HCT116 (cell line): Measurements from ENCODE around the gene ISOC1. TPM values are rescaled to one million over a fixed set of nuclear protein-coding genes. Genes with fewer than 3 reads are reported as not detected.

ENCODE experiments used
- ATAC-seq: fragments of 200-7000 bp; cut with Tn5 transposase; 2 replicates; pipeline ENCODE4 v1.9.1; 2020; ENCODE audit warnings: mild to moderate bottlenecking, moderate library complexity
- BruUV-seq: library from RNA; stranded (reverse); fragments of 400-500 nt; replicated peaks from 2 replicates; lab custom pipeline; 2021; lab: Mats Ljungman, UMichigan
- CTCF ChIA-PET: fragments of 300-600 bp; sonication (Branson Sonifier 250); formaldehyde crosslinking; loops from one replicate; lab custom pipeline; 2021; ENCODE audit warnings: antibody characterized with exemption; lab: Charles Lee
- POLR2A ChIA-PET: fragments of 300-600, 350-600 bp; sonication (Branson Sonifier 250); formaldehyde crosslinking; loops from one replicate; lab custom pipeline; 2021; ENCODE audit warnings: antibody characterized with exemption; lab: Charles Lee
- RAD21 ChIA-PET, 2 experiments: fragments of 300-600 bp; sonication (Branson Sonifier 250); formaldehyde crosslinking; loops; one replicate each; lab custom pipeline; 2023; ENCODE audit warnings: low total read pairs in 2 of 2; ENCODE audit not compliant: uncharacterized antibody in 2 of 2, unreplicated experiment in 2 of 2, low non-redundant PET in 1 of 2; lab: Charles Lee
- DNase-seq: peaks from one replicate; pipeline ENCODE4 v3.0.0-alpha.2; 2010; ENCODE audit warnings: low read depth, low spot score
- H2AFZ ChIP-seq: fragments of 200-600 bp; shearing (Covaris generic), sonication (generic); 2 replicates; pipeline ENCODE4 v1.6.1; 2017; ENCODE audit warnings: low read depth, mixed run types, mixed read lengths, antibody characterized with exemption, low read length; ENCODE audit not compliant: poor library complexity, severe bottlenecking
- H3K27ac ChIP-seq: 2 replicates; pipeline ENCODE4 v1.5.1; 2012; ENCODE audit warnings: low read depth, low read length
- H3K27me3 ChIP-seq: fragments of 200-600 bp; sonication (generic); 2 replicates; pipeline ENCODE4 v1.6.1; 2016; ENCODE audit warnings: mixed run types, low read length, mixed read lengths; ENCODE audit not compliant: insufficient read depth
- H3K36me3 ChIP-seq, 2 experiments: fragments of 200-500 bp in 1 of 2; fragments of 200-600 bp in 1 of 2; sonication (Bioruptor generic) in 1 of 2; sonication (generic) in 1 of 2; 2 replicates each; pipeline versions ENCODE4 v1.5.1 to v1.6.1; 2014 to 2016; ENCODE audit warnings: low read length in 2 of 2, inconsistent platforms in 1 of 2, mixed read lengths in 1 of 2, mixed run types in 1 of 2; ENCODE audit not compliant: insufficient read depth in 2 of 2, control insufficient read depth in 1 of 2
- H3K4me1 ChIP-seq, 2 experiments: fragments of 200-600 bp in 1 of 2; sonication (generic) in 1 of 2; 2 replicates each; pipeline versions ENCODE4 v1.5.1 to v1.6.1; 2012 to 2017; ENCODE audit warnings: low read length in 2 of 2, inconsistent platforms in 1 of 2, mild to moderate bottlenecking in 1 of 2, mixed read lengths in 1 of 2, mixed run types in 1 of 2, moderate library complexity in 1 of 2; ENCODE audit not compliant: insufficient read depth in 2 of 2, control insufficient read depth in 1 of 2
- H3K4me2 ChIP-seq: fragments of 200-600 bp; sonication (generic); 2 replicates; pipeline ENCODE4 v1.6.1; 2017; ENCODE audit warnings: mixed run types, low read length, mixed read lengths
- H3K4me3 ChIP-seq, 2 experiments: fragments of 200-600 bp in 1 of 2; sonication (generic) in 1 of 2; replicated peaks in 1 of 2; 2 replicates each; pipeline ENCODE4 v1.5.1; 2011 to 2016; ENCODE audit warnings: low read length in 2 of 2, control low read depth in 1 of 2, low read depth in 1 of 2, mild to moderate bottlenecking in 1 of 2, mixed read lengths in 1 of 2, mixed run types in 1 of 2
- H3K79me2 ChIP-seq: fragments of 200-600 bp; sonication (generic); 2 replicates; pipeline ENCODE4 v1.6.1; 2017; ENCODE audit warnings: mild to moderate bottlenecking, mixed run types, low read length, moderate library complexity, mixed read lengths; ENCODE audit not compliant: insufficient read depth
- H3K9ac ChIP-seq: fragments of 200-600 bp; sonication (generic); 2 replicates; pipeline ENCODE4 v1.6.1; 2016; ENCODE audit warnings: low read length, mixed read lengths
- H3K9me2 ChIP-seq: fragments of 200-600 bp; sonication (generic), shearing (Covaris generic); 2 replicates; pipeline ENCODE4 v1.6.1; 2017; ENCODE audit warnings: mixed run types, mild to moderate bottlenecking, moderate library complexity; ENCODE audit not compliant: insufficient read depth
- H3K9me3 ChIP-seq, 2 experiments: fragments of 200-500 bp in 1 of 2; fragments of 200-600 bp in 1 of 2; sonication (Bioruptor generic) in 1 of 2; sonication (generic) in 1 of 2; 2 replicates each; pipeline ENCODE4 v1.6.1; 2014 to 2017; ENCODE audit warnings: low read length in 2 of 2, mixed read lengths in 2 of 2, inconsistent platforms in 1 of 2, low read depth in 1 of 2, mild to moderate bottlenecking in 1 of 2, mixed run types in 1 of 2, moderate library complexity in 1 of 2; ENCODE audit not compliant: control insufficient read depth in 1 of 2, insufficient read depth in 1 of 2
- H4K20me1 ChIP-seq: fragments of 200-600 bp; sonication (generic), shearing (Covaris generic); 2 replicates; pipeline ENCODE4 v1.6.1; 2017; ENCODE audit warnings: mixed run types, mild to moderate bottlenecking, moderate library complexity; ENCODE audit not compliant: insufficient read depth
- ATF3 ChIP-seq: IDR thresholded peaks from 2 replicates; pipeline ENCODE4 v1.6.1; 2012
- CBX3 ChIP-seq: IDR thresholded peaks from 2 replicates; pipeline ENCODE4 v1.6.1; 2012; ENCODE audit warnings: low read depth
- CEBPB ChIP-seq: IDR thresholded peaks from 2 replicates; pipeline ENCODE4 v1.6.1; 2012; ENCODE audit warnings: low read depth
- CTCF ChIP-seq, 3 experiments: fragments of 200-600 bp in 1 of 3; sonication (generic) in 1 of 3; IDR thresholded peaks in 2 of 3; conservative IDR thresholded peaks in 1 of 3; 2 replicates each; pipeline ENCODE4 v1.5.1; 2012 to 2017; ENCODE audit warnings: low read depth in 2 of 3, low read length in 2 of 3, antibody characterized with exemption in 1 of 3, borderline replicate concordance in 1 of 3, control low read depth in 1 of 3, mild to moderate bottlenecking in 1 of 3, mixed read lengths in 1 of 3, mixed run types in 1 of 3, moderate library complexity in 1 of 3; ENCODE audit not compliant: insufficient read depth in 1 of 3
- EGR1 ChIP-seq: IDR thresholded peaks from 2 replicates; pipeline ENCODE4 v1.6.1; 2012; ENCODE audit warnings: low read depth
- ELF1 ChIP-seq: IDR thresholded peaks from 2 replicates; pipeline ENCODE4 v1.6.1; 2012; ENCODE audit warnings: low read depth, borderline replicate concordance
- EZH2phosphoT487 ChIP-seq: fragments of 200-600 bp; IDR thresholded peaks from 2 replicates; pipeline ENCODE4 v1.6.1; 2018; ENCODE audit warnings: antibody characterized with exemption, borderline replicate concordance
- FOSL1 ChIP-seq: IDR thresholded peaks from 2 replicates; pipeline ENCODE4 v1.6.1; 2012; ENCODE audit warnings: low read depth
- JUND ChIP-seq: IDR thresholded peaks from 2 replicates; pipeline ENCODE4 v1.6.1; 2012
- MAX ChIP-seq: IDR thresholded peaks from 2 replicates; pipeline ENCODE4 v1.6.1; 2012
- POLR2AphosphoS5 ChIP-seq: IDR thresholded peaks from 2 replicates; pipeline ENCODE4 v1.6.1; 2011; ENCODE audit warnings: mild to moderate bottlenecking, low read depth, low read length, moderate library complexity
- RAD21 ChIP-seq: IDR thresholded peaks from 2 replicates; pipeline ENCODE4 v1.6.1; 2012; ENCODE audit warnings: low read depth, mild to moderate bottlenecking
- REST ChIP-seq: IDR thresholded peaks from 2 replicates; pipeline ENCODE4 v1.6.1; 2012; ENCODE audit warnings: low read depth
- SIN3A ChIP-seq: IDR thresholded peaks from 2 replicates; pipeline ENCODE4 v1.6.1; 2012; ENCODE audit warnings: low read depth
- SP1 ChIP-seq: IDR thresholded peaks from 2 replicates; pipeline ENCODE4 v1.6.1; 2012; ENCODE audit warnings: low read depth
- TCF7L2 ChIP-seq: IDR thresholded peaks from 2 replicates; pipeline ENCODE4 v1.7.0; 2011; ENCODE audit warnings: borderline replicate concordance, inconsistent platforms; ENCODE audit not compliant: insufficient read depth, insufficient read length; ENCODE audit errors: extremely low read depth
- YY1 ChIP-seq: IDR thresholded peaks from 2 replicates; pipeline ENCODE4 v1.6.1; 2011; ENCODE audit warnings: low read length, low read depth, moderate library complexity, mild to moderate bottlenecking; ENCODE audit not compliant: insufficient replicate concordance; ENCODE audit errors: extremely low read depth
- ZBTB33 ChIP-seq: IDR thresholded peaks from 2 replicates; pipeline ENCODE4 v1.6.1; 2011; ENCODE audit warnings: mild to moderate bottlenecking, low read length, moderate library complexity; ENCODE audit not compliant: insufficient replicate concordance; ENCODE audit errors: extremely low read depth
- ZFX ChIP-seq: fragments of 450-650 bp; IDR thresholded peaks from 2 replicates; pipeline ENCODE4 v1.6.1; 2017
- ZNF274 ChIP-seq: fragments of 200-500 bp; sonication (Bioruptor generic); IDR thresholded peaks from 2 replicates; pipeline ENCODE4 v1.6.1; 2014; ENCODE audit warnings: mild to moderate bottlenecking, low read depth, low read length, inconsistent platforms
- intact Hi-C: fragments of 100-400 bp; cut with micrococcal nuclease; formaldehyde crosslinking; loops from 2 replicates; pipeline ENCODE4 v1.10.0; 2022
- total RNA-seq: library from RNA; stranded (reverse); gene quantifications from one replicate; pipeline ENCODE4 v1.2.1, GENCODE V29; 2021; ENCODE audit not compliant: unreplicated experiment

ISOC1 gene
- total RNA-seq, 1 experiment from 2014 or later = 42.9 TPM

GRCh38 chr5:129155876-129156275 is 61.3 kb downstream of the ISOC1 start:
- Histone ChIP-seq H3K79me2 (no peaks in the 10 kb centered on the region), H4K20me1 (no peaks in the 10 kb centered on the region), H3K9me3 (no peaks in the 10 kb centered on the region), H3K9ac (no peak overlapping the region), H3K4me2 (no peak overlapping the region), H3K27ac (no peak overlapping the region), H3K4me3 (no peak overlapping the region), H3K27me3 (no peaks in the 10 kb centered on the region), H3K9me2 (no peaks in the 10 kb centered on the region), H2AFZ (no peak overlapping the region), H3K36me3 (no peaks in the 10 kb centered on the region), H3K4me1 (no peaks in the 10 kb centered on the region)
- BruUV-seq = no TSS peak
- ATAC-seq (no peak), DNase-seq (no peak)
- no peak for TF ChIP-seq EGR1
- TF ChIP-seq CBX3 = no peak
- TF ChIP-seq POLR2AphosphoS5 = no peak
- no peak for TF ChIP-seq ZNF274
- no peak for TF ChIP-seq REST
- TF ChIP-seq CTCF (IDR thresholded peaks at IDR 0.05 in 2 of 3, conservative IDR thresholded peaks at IDR 0.05 in 1 of 3; ENCODE audit: borderline replicate concordance in 1 of 3, insufficient read depth in 1 of 3, low read depth in 2 of 3, low read length in 2 of 3) = no peak
- TF ChIP-seq FOSL1 = no peak
- TF ChIP-seq RAD21 = no peak
- TF ChIP-seq JUND = no peak
- no peak for TF ChIP-seq SP1
- TF ChIP-seq TCF7L2 = no peak
- TF ChIP-seq SIN3A = no peak
- no peak for TF ChIP-seq EZH2phosphoT487
- TF ChIP-seq YY1 = no peak
- no peak for TF ChIP-seq MAX
- no peak for TF ChIP-seq ZBTB33
- no peak for TF ChIP-seq ELF1
- TF ChIP-seq ATF3 = no peak
- no peak for TF ChIP-seq ZFX
- no peak for TF ChIP-seq CEBPB
- POLR2A ChIA-PET = no interaction called here
- RAD21 ChIA-PET = no interaction called here
- intact Hi-C loops = no loop called here
- CTCF ChIA-PET = no interaction called here
